Measurements from ENCODE around the gene NOL12. TPM values are rescaled to one million over a fixed set of nuclear protein-coding genes. Genes with fewer than 3 reads are reported as not detected.
"Not testable (repeated sequence)": the region's sequence is repeated elsewhere in the genome, so short reads cannot be mapped to it uniquely, and the experiment has no call there.

NOL12 gene
- total and polyA plus RNA-seq, 2 donors = 26.6 to 32.6 TPM

- Histone ChIP-seq H3K27ac (ENCODE audit: low read depth in 1 of 2, low read length in 1 of 2) (no peak overlapping the region), H3K4me3 (ENCODE audit: low read length in 2 of 2) (no peak overlapping the region), H3K9me3 (ENCODE audit: control insufficient read depth in 2 of 2, insufficient read depth in 1 of 2, low read length in 1 of 2) (no peaks in the 10 kb centered on the region), H3K4me1 (ENCODE audit: control insufficient read depth in 2 of 2, insufficient read depth in 2 of 2, low read length in 2 of 2) (no peaks in the 10 kb centered on the region), H3K27me3 (ENCODE audit: control insufficient read depth in 2 of 2, insufficient read depth in 1 of 2, low read length in 1 of 2) (no peaks in the 10 kb centered on the region), H3K36me3 (ENCODE audit: control insufficient read depth in 2 of 2, insufficient read depth in 2 of 2, low read length in 1 of 2) (no peaks in the 10 kb centered on the region)
- 97% methylated on average over 7 of the region's 7 CpGs for WGBS
- no peak for DNase-seq (ENCODE audit: low read depth in 6 of 9, low spot score in 9 of 9)
Measured at GRCh38 chr22:37713761-37714160, 27.6 kb downstream of the NOL12 start.

GRCh38 chr22:37714634-37715033, 28.5 kb downstream of the NOL12 start:
- no peaks in the 10 kb centered on the region for H3K36me3 ChIP-seq (ENCODE audit: control insufficient read depth in 2 of 2, insufficient read depth in 2 of 2, low read length in 1 of 2)
- no peak for DNase-seq (ENCODE audit: low read depth in 6 of 9, low spot score in 9 of 9)
- 98% methylated on average over 2 of the region's 2 CpGs for WGBS
- H3K4me3 ChIP-seq (ENCODE audit: low read length in 2 of 2) = no peak overlapping the region
- H3K9me3 ChIP-seq (ENCODE audit: control insufficient read depth in 2 of 2, insufficient read depth in 1 of 2, low read length in 1 of 2) = no peaks in the 10 kb centered on the region
- H3K27ac ChIP-seq (ENCODE audit: low read depth in 1 of 2, low read length in 1 of 2) = no peak overlapping the region
- H3K27me3 ChIP-seq (ENCODE audit: control insufficient read depth in 2 of 2, insufficient read depth in 1 of 2, low read length in 1 of 2) = no peaks in the 10 kb centered on the region
- H3K4me1 ChIP-seq (ENCODE audit: control insufficient read depth in 2 of 2, insufficient read depth in 2 of 2, low read length in 2 of 2) = no peaks in the 10 kb centered on the region

GRCh38 chr22:37715760-37716159, 29.6 kb downstream of the NOL12 start:
- no peak for DNase-seq (ENCODE audit: low read depth in 6 of 9, low spot score in 9 of 9)
- 97% methylated on average over 7 of the region's 7 CpGs for WGBS
- no peaks in the 10 kb centered on the region for H3K27me3 ChIP-seq (ENCODE audit: control insufficient read depth in 2 of 2, insufficient read depth in 1 of 2, low read length in 1 of 2)
- no peaks in the 10 kb centered on the region for H3K9me3 ChIP-seq (ENCODE audit: control insufficient read depth in 2 of 2, insufficient read depth in 1 of 2, low read length in 1 of 2)
- no peak overlapping the region for H3K27ac ChIP-seq (ENCODE audit: low read depth in 1 of 2, low read length in 1 of 2)
- no peaks in the 10 kb centered on the region for H3K36me3 ChIP-seq (ENCODE audit: control insufficient read depth in 2 of 2, insufficient read depth in 2 of 2, low read length in 1 of 2)
- no peak overlapping the region for H3K4me3 ChIP-seq (ENCODE audit: low read length in 2 of 2)
- no peaks in the 10 kb centered on the region for H3K4me1 ChIP-seq (ENCODE audit: control insufficient read depth in 2 of 2, insufficient read depth in 2 of 2, low read length in 2 of 2)

GRCh38 chr22:37716708-37717107, 30.6 kb downstream of the NOL12 start:
- 96% methylated on average over 9 of the region's 9 CpGs for WGBS
- DNase-seq (ENCODE audit: low read depth in 6 of 9, low spot score in 9 of 9) = no peak
- Histone ChIP-seq H3K4me3 (ENCODE audit: low read length in 2 of 2) (no peak overlapping the region), H3K27me3 (ENCODE audit: control insufficient read depth in 2 of 2, insufficient read depth in 1 of 2, low read length in 1 of 2) (no peaks in the 10 kb centered on the region), H3K9me3 (ENCODE audit: control insufficient read depth in 2 of 2, insufficient read depth in 1 of 2, low read length in 1 of 2) (no peaks in the 10 kb centered on the region), H3K4me1 (ENCODE audit: control insufficient read depth in 2 of 2, insufficient read depth in 2 of 2, low read length in 2 of 2) (no peaks in the 10 kb centered on the region), H3K27ac (ENCODE audit: low read depth in 1 of 2, low read length in 1 of 2) (no peak overlapping the region), H3K36me3 (ENCODE audit: control insufficient read depth in 2 of 2, insufficient read depth in 2 of 2, low read length in 1 of 2) (no peaks in the 10 kb centered on the region)

GRCh38 chr22:37717235-37717634, 31.1 kb downstream of the NOL12 start:
- H3K27me3 ChIP-seq (ENCODE audit: control insufficient read depth in 2 of 2, insufficient read depth in 1 of 2, low read length in 1 of 2); H3K4me3 ChIP-seq (ENCODE audit: low read length in 2 of 2); H3K27ac ChIP-seq (ENCODE audit: low read depth in 1 of 2, low read length in 1 of 2); DNase-seq (ENCODE audit: low read depth in 6 of 9, low spot score in 9 of 9); H3K9me3 ChIP-seq (ENCODE audit: control insufficient read depth in 2 of 2, insufficient read depth in 1 of 2, low read length in 1 of 2); H3K36me3 ChIP-seq (ENCODE audit: control insufficient read depth in 2 of 2, insufficient read depth in 2 of 2, low read length in 1 of 2); H3K4me1 ChIP-seq (ENCODE audit: control insufficient read depth in 2 of 2, insufficient read depth in 2 of 2, low read length in 2 of 2): not testable (repeated sequence)
- 95% methylated on average over 7 of the region's 7 CpGs for WGBS

- H3K27ac ChIP-seq (ENCODE audit: low read depth in 1 of 2, low read length in 1 of 2); H3K27me3 ChIP-seq (ENCODE audit: control insufficient read depth in 2 of 2, insufficient read depth in 1 of 2, low read length in 1 of 2); H3K9me3 ChIP-seq (ENCODE audit: control insufficient read depth in 2 of 2, insufficient read depth in 1 of 2, low read length in 1 of 2); H3K36me3 ChIP-seq (ENCODE audit: control insufficient read depth in 2 of 2, insufficient read depth in 2 of 2, low read length in 1 of 2); H3K4me1 ChIP-seq (ENCODE audit: control insufficient read depth in 2 of 2, insufficient read depth in 2 of 2, low read length in 2 of 2); H3K4me3 ChIP-seq (ENCODE audit: low read length in 2 of 2); DNase-seq (ENCODE audit: low read depth in 6 of 9, low spot score in 9 of 9): not testable (repeated sequence)
- 97% methylated on average over 38 of the region's 38 CpGs for WGBS
Measured at GRCh38 chr22:37717746-37718305, 31.7 kb downstream of the NOL12 start.

- Histone ChIP-seq H3K27ac (ENCODE audit: low read depth in 1 of 2, low read length in 1 of 2) (no peak overlapping the region), H3K4me3 (ENCODE audit: low read length in 2 of 2) (no peak overlapping the region), H3K36me3 (ENCODE audit: control insufficient read depth in 2 of 2, insufficient read depth in 2 of 2, low read length in 1 of 2) (no peaks in the 10 kb centered on the region), H3K4me1 (ENCODE audit: control insufficient read depth in 2 of 2, insufficient read depth in 2 of 2, low read length in 2 of 2) (peaks cover 0 to 2% of the 10 kb centered on the region in 2 donors), H3K9me3 (ENCODE audit: control insufficient read depth in 2 of 2, insufficient read depth in 1 of 2, low read length in 1 of 2) (no peaks in the 10 kb centered on the region), H3K27me3 (ENCODE audit: control insufficient read depth in 2 of 2, insufficient read depth in 1 of 2, low read length in 1 of 2) (no peaks in the 10 kb centered on the region)
- no peak for DNase-seq (ENCODE audit: low read depth in 6 of 9, low spot score in 9 of 9)
- WGBS = 98% methylated on average over 25 of the region's 25 CpGs
Measured at GRCh38 chr22:37725551-37726240, 39.6 kb downstream of the NOL12 start.

- no peak for DNase-seq (ENCODE audit: low read depth in 6 of 9, low spot score in 9 of 9)
- no peak overlapping the region for H3K27ac ChIP-seq (ENCODE audit: low read depth in 1 of 2, low read length in 1 of 2)
- no peaks in the 10 kb centered on the region for H3K36me3 ChIP-seq (ENCODE audit: control insufficient read depth in 2 of 2, insufficient read depth in 2 of 2, low read length in 1 of 2)
- H3K4me3 ChIP-seq (ENCODE audit: low read length in 2 of 2) = no peak overlapping the region
- H3K9me3 ChIP-seq (ENCODE audit: control insufficient read depth in 2 of 2, insufficient read depth in 1 of 2, low read length in 1 of 2) = no peaks in the 10 kb centered on the region
- peaks cover 0 to 2% of the 10 kb centered on the region in 2 donors for H3K4me1 ChIP-seq (ENCODE audit: control insufficient read depth in 2 of 2, insufficient read depth in 2 of 2, low read length in 2 of 2)
- H3K27me3 ChIP-seq (ENCODE audit: control insufficient read depth in 2 of 2, insufficient read depth in 1 of 2, low read length in 1 of 2) = no peaks in the 10 kb centered on the region
- 97% methylated on average over 20 of the region's 20 CpGs for WGBS
Measured at GRCh38 chr22:37726241-37726887, 40.2 kb downstream of the NOL12 start.

- no peaks in the 10 kb centered on the region for H3K36me3 ChIP-seq (ENCODE audit: control insufficient read depth in 2 of 2, insufficient read depth in 2 of 2, low read length in 1 of 2)
- no peaks in the 10 kb centered on the region for H3K27me3 ChIP-seq (ENCODE audit: control insufficient read depth in 2 of 2, insufficient read depth in 1 of 2, low read length in 1 of 2)
- no peak for DNase-seq (ENCODE audit: low read depth in 6 of 9, low spot score in 9 of 9)
- 98% methylated on average over 1 of the region's 1 CpG for whole genome bisulfite sequencing
- H3K27ac ChIP-seq (ENCODE audit: low read depth in 1 of 2, low read length in 1 of 2) = peak overlapping the region in 1 of 2 donors; percentile 56
- peaks cover 0 to 2% of the 10 kb centered on the region in 2 donors for H3K4me1 ChIP-seq (ENCODE audit: control insufficient read depth in 2 of 2, insufficient read depth in 2 of 2, low read length in 2 of 2)
- H3K9me3 ChIP-seq (ENCODE audit: control insufficient read depth in 2 of 2, insufficient read depth in 1 of 2, low read length in 1 of 2) = no peaks in the 10 kb centered on the region
- no peak overlapping the region for H3K4me3 ChIP-seq (ENCODE audit: low read length in 2 of 2)
Measured at GRCh38 chr22:37728620-37729019, 42.5 kb downstream of the NOL12 start.
